Measurements from ENCODE around the gene TSPAN32.

DNA sequence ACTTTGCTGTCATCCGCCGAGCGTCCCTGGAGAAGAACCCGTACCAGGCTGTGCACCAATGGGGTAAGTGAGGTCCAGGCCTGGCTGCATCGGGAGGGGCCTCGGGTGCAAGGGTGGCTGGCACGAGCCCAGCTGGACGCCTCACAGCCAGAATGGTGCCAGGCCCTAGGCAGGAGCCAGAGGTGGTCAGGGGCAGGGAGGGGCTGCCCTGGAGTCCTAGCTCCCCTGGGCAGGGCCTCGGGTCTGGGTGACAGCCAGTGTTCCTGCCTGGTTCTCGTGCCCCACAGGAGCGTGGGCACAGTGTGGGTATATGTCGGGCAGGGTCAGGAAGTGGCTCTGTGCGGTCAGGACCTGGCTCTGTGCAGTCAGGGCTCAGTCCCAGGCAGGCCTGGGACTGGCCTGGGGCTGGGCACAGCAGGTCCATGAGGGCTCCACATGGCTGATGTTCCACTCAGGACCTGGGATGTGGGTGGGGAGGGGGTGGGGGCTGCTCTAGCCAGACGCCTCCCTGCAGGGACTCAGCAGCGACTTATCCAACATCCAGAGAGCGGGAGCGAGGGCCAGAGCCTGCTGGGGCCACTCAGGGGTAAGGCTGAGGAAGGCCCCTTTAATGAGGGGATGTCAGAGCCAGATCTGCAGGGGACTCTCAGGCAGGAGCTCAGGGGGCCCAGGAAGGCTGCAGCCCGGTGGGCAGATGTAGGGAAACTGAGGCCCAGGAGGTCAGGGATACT lies 1.2 kb downstream of the TSPAN32 start:
- TF ChIP-seq, protein P1, sequence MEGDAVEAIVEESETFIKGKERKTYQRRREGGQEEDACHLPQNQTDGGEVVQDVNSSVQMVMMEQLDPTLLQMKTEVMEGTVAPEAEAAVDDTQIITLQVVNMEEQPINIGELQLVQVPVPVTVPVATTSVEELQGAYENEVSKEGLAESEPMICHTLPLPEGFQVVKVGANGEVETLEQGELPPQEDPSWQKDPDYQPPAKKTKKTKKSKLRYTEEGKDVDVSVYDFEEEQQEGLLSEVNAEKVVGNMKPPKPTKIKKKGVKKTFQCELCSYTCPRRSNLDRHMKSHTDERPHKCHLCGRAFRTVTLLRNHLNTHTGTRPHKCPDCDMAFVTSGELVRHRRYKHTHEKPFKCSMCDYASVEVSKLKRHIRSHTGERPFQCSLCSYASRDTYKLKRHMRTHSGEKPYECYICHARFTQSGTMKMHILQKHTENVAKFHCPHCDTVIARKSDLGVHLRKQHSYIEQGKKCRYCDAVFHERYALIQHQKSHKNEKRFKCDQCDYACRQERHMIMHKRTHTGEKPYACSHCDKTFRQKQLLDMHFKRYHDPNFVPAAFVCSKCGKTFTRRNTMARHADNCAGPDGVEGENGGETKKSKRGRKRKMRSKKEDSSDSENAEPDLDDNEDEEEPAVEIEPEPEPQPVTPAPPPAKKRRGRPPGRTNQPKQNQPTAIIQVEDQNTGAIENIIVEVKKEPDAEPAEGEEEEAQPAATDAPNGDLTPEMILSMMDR (IDR thresholded peaks at IDR 0.05 in 2 of 3, conservative IDR thresholded peaks at IDR 0.05 in 1 of 3; ENCODE audit: control insufficient read depth in 2 of 3, extremely low read depth in 1 of 3, insufficient read depth in 1 of 3, low read depth in 3 of 3, low read length in 3 of 3), result no peak
- no peak for TF ChIP-seq POLR2A (IDR thresholded peaks at IDR 0.05; ENCODE audit: low read depth, low read length)
- TF ChIP-seq IKZF2 (IDR thresholded peaks at IDR 0.05), result no peak
- no peak for TF ChIP-seq NFYA (IDR thresholded peaks at IDR 0.05; ENCODE audit: borderline replicate concordance, low read depth, low read length)
- no peak for TF ChIP-seq LARP7 (IDR thresholded peaks at IDR 0.05)
- TF ChIP-seq EP300 (IDR thresholded peaks at IDR 0.05; ENCODE audit: borderline replicate concordance in 1 of 2, control insufficient read depth in 1 of 2, low read depth in 2 of 2, low read length in 2 of 2), result no peak

Data from GM12878 (cell line).